GM10847 (cell line): ENCODE results near the gene RIPOR3.

Source experiments
- POLR2A ChIP-seq: IDR thresholded peaks from 2 replicates; pipeline ENCODE4 v1.6.1; 2011; ENCODE audit not compliant: insufficient read length; ENCODE audit errors: extremely low read depth

The RIPOR3 gene

DNA sequence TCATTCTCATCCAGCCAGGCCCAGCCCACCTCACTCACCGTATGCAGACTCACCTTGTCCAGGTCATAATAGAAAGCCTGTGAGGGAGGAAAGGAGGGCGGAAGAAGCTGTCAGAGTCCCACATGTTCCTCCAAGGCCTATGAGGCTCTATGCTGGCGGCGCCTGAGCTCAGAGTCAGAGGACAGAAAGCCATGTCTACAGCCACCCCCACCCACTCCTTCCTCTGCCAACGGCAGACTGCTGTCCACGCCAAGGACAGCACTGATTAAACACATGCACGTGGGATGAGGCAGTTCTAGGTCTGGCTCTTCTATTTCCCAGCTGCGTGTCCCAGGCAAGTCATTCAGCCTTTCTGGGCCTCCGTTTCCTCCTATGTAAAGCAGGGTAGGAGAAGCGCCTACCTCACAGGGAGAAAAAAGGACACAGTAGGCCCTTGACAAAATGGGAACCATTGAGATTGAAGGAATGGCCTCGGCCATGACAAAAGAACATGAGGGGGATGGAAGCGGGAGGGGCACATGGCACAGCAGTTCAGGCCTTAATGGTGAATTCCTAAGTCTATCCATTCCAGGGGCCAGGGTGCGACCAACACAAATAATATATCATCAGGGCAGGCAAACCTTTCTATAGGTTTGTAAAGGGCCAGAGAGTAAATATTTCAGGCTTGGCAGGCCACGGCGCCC, 80.1 kb downstream of the RIPOR3 start:
- no peak for TF ChIP-seq POLR2A

DNA sequence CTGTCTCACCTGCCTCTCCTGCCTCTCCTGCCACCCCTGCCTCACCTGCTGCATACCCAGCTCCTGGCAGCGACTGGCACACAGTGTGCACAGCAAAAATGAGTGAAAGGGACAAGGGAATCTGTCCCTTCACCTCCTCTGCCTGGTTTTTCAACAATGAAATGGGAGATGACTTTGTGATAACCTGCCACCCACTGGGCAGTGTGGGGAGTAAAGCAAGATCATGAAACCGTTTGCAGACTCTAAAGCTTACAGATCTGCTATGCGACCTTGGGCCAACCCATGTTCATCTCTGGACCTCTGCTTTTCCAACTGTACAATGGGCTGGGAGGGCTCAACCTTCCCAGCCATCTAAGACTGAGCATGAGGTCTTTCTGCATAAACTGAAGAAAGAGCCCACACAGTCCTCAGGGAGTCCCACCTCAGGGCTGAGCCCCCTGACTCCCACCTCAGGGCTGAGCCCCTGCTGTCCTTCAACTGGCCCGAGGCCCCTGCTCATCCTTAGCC, 81.1 kb downstream of the RIPOR3 start:
- TF ChIP-seq POLR2A: no peak

DNA sequence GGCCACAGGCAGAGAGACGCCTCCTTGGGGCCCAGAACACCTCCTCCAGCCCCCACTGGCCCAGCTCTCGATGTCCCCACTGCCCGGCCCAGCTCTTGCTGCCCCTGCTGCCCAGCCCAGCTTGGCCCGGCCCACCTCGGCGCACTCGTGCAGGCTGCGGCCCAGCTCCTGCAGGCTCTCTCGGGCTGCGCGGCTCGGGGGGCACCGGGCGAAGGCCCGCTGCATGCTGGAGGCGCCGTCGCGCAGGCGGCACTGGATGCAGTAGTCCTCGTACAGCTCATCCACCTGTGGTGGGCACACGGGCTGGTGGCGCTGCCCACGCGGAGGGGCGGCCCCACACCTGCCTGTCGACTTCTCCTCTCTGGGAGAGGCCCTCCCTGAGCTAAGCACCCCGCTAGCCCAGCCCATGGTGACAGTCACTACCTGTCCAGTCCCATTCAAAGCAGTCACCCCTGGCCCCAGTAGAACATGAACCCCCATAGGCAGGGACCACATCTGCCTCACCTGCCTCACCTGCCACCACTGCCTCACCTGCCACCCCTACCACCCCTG, 81.8 kb downstream of the RIPOR3 start:
- no peak for TF ChIP-seq POLR2A

DNA sequence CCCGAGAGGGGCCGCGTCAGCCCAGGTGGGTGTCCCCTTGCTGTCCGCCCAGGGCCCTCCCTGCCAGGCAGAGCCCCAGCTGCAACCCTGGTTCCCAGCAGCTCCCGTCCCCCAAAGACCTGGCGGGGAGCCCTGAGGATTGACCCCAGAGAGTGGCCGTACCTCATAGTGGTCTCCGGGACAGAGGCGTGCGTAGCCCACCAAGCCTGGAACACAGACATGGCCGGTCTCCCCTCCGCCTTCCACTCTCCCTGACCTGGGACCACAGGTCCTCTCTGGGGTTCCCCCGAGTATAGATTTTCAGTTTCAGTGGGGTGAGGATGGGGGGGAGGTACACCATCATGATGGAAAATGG, 82.6 kb downstream of the RIPOR3 start:
- TF ChIP-seq POLR2A: no peak

DNA sequence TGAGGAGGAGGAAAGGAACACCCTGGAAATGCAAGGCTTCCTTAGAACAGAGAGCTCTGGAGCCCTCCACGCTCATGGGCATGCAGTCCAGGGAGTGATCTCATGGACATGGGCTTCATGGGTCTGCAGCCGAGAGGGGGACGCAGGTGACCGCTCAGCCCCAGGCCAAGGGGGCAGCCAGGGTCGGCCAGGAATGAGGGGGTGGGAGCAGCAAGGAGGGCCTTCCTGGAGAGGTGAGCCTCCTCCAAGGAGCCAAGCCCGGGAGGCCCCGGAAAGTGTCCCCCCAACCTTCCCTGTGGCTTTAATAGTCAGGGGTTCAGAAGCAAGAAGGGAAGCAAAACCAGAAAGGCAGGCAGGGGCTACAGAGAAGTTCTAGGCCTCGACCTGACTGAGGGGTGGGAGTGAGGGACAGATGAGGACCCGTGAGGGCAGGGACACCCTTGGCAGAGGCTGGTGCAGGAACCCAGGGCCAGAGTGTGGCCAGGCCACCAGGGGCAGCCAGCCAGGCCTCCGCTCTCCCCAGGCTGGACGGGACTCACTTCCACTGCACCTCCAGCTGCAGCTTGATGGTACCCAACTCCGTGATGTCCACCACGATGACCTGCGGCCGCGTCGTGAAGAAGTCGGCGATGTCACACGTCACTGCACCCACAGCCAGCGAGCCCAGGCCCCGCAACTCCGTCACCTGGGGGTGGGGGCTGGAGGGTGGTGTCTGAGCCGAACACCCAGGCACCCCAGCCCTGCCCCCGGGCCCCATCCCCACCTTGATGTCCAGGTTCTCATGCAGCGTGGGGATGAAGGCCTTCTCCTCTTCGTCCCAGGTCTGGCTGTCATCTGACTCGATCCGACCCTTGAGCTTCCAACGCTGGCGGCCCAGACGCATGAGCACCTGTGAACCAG, 83.2 kb downstream of the RIPOR3 start:
- no peak for TF ChIP-seq POLR2A

DNA sequence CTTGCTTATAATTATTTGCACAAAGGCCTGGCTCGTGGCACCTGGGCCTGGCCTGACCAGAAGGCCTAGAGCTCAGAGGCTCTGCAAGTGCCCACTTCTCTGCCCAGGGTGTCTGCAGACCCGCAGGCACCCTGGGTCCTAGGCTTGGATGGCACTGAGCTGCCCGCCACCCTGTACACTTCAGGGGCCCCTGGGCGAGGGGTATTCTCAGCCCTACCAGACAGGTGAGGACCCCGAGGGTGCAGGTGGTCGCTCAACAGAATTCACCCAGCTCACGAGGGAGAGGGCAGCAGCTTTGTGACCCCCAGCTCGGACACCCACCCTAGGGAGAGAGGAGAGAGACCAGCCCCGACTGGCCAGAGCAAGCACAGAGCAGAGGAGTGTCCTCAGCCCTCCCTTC, 83.9 kb downstream of the RIPOR3 start:
- no peak for TF ChIP-seq POLR2A

DNA sequence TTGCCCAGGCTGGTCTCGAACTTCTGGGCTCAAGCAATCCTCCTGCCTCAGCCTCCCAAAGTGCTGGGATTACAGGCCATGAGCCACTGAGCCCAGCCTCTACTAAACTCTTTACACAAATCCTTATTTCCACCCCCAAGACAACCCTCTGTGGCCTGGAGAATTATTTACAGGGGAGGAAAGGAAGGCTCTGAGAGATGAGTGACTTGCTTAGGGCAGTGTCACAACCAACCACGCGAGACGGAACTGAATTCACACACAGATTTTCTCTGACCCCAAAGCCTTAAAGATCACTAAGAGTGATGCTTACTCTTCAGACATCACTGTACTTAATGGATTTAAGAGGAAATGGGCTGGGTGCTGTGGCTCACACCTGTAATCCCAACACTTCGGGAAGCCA, 86.2 kb downstream of the RIPOR3 start:
- no peak for TF ChIP-seq POLR2A

DNA sequence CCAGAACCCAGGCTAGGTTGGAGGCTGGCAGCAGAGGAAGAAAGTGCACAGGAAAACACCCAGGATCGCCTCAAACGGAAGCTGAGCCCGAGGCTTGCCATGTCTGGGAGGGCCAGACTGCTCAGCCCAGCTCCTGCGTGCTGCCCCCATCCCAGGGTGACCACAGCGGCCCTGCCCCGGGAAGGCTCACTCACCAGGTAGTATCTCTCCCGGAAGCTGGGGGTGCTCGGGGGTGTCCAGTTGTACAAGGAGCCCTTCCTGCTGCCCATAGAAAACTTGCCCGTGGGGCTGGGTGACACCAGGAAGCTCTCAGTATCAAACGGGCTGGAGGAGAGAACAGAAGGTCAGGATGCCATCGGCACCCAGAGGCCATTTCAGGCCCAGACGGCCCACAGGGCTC, 86.9 kb downstream of the RIPOR3 start:
- no peak for TF ChIP-seq POLR2A

DNA sequence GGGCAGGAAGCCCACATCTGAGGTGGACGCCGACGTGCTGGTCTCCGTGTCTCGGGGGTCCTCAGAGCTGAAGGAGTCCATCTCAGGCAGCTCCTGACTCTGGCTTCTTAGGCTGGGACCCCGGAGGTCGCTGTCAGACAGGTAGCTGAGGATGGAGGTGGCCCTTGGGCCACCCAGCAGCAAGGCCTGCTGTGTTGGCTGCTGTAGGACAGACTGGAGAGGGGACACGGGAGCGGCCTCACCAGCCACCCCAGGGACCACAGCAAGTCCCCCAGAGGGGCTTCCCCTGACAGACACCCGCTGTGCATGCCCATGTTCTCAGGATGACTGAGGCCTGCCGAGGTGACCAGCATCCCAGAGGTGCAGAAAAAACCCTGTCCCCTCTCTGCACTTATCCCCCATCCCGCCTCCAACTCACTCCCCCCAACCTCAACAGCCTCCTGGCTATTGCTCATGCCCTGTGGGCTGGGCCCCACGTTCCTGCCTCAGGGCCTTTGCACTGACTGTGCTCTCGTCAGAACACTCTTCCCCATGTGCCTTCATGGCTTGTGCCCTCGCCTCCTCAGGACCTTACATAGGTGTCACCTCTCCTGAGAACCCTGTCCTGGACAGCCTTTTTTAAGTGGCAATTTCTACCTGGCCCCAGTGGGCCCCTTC, 88.8 kb downstream of the RIPOR3 start:
- TF ChIP-seq POLR2A: no peak

DNA sequence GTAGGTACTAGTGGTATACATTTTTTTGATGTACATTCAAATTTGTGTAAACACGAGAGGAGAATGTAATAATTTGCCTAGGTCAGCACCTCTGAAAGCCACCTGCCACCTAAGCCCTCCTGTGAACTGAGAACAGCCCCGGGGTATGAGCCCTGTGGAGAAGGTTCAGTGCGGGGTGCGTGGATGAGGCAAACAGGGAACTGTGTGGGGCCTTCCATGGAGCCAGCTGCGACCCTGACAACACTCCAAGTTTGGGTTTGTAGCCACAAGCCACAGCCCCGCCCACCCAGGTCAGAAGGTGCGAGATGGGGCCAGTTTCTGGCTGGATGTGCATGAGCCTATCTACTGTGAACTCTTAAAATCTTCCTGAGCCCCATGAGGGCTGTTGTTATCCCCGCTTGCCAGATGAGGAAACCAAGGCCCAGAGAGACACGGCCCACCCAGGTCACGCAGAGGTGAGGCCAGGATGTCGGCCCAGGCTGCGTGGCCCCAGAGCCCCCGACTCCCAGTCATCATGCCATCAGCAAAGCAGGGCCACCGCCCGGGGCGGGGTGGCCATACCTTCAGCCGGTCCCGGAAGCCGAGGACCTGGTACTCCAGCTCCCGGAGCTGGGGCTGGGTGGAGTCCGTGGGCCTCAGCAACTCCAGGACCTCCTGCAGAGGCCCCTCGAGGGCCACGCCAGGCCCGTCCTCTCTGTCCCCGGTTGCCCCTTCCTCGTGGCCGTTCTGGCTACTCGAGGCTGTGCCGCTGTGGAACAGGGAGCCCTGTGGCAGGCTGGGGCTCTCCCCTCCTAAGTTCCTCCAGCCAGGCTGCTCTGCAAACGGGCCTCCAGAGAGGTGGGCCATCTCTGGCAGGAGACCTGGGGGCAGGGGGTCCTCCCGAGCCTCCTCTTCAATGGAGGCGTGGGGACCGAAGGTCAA, 89.6 kb downstream of the RIPOR3 start:
- TF ChIP-seq POLR2A: no peak

DNA sequence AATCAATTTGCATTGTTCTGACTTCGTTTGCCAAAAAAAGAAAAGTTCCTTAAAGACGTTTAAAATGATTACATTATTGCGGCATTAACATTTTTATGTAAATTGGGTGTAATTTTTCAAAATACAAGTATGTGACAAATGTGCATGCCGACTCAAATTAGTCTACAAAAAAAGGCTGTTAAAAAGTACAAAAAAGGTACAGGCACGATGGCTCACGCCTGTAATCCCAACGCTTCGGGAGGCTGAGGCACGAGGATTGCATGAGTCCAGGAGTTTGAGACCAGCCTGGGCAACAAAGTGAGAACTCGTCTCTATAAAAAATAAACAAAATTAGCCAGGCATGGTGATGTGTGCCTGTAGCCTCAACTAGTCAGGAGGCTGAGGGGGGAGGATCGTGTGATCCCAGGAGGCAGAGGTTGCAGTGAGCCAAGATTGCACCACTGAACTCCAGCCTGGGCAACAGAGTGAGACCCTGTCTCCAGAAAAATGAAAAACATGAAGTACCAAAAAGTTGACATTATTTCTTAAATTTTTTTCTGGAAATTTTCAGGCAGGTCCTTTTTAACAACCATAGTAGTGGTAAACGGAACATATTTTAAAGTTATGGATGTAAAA, 91.0 kb downstream of the RIPOR3 start:
- no peak for TF ChIP-seq POLR2A

DNA sequence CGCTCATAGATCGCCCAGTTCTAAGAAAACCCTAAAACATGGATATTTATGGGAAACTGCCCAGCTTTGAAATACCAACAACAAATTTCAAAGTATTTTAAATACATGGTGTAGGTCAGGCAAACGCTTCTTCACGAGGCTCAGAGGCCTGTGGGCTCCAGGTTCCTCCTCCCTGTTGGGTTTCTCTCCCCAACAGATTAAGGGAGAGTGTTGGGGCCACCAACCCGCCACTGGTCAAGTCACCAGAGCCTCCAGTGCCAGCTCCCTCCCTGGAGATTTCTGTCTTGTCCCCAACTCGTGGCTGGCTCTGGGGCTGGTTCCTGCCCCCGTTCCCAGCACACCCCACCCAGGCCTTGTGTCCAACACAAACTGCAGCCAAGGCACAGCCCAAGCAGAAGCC, 93.3 kb downstream of the RIPOR3 start:
- TF ChIP-seq POLR2A: no peak

DNA sequence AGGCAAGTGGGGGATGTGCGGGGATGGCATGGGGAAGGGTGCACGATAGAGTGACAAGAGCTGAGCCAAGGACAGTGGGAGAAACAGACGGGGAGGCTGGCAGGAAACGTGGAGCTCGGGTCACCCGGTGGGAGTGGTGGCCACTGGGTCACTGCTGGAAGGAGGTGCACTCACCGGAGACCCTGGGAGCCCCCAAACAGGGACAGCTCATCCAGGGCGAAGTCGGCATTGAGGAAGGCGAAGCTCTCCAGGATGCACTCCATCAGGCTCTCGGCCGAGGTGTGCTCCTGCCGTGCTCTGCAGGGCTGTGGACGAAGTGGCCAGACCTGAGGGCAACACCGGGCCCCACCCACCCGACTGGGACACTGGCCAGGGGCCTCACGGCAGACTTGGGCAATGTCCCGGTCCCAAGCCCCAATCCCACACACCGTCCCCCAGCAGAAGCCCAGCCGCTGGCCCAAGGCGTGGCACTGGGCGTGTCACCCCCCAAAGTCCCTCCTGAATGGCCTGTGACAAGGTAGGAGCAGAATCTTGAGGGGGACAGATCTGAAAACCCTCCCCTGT, 93.9 kb downstream of the RIPOR3 start:
- TF ChIP-seq POLR2A: no peak

DNA sequence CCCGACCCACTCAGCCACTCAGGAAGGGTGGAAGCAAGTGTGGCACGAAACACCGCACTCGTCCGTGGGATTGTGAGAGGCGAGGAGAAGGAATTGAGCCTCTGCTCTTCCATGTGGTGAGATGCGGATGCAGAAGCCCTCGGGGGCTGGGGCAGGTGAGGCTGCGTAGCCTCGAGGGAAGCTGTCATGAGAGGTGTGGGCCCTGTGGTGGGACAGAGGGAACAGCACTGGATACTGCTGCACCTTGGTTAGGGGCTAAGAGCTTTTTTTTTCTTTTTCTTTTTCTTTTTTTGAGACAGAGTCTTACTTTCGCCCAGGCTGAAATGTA, 94.7 kb downstream of the RIPOR3 start:
- no peak for TF ChIP-seq POLR2A
